HUES64 (cell line): ENCODE results near the gene FAM120B.

Experiments
- H3K27ac ChIP-seq: 2 replicates; pipeline ENCODE4 v1.7.0; 2013; ENCODE audit warnings: low read depth, low read length, inconsistent platforms
- H3K27me3 ChIP-seq: 2 replicates; pipeline ENCODE4 v1.6.1; 2013; ENCODE audit warnings: mild to moderate bottlenecking, low read length; ENCODE audit not compliant: insufficient read depth
- H3K36me3 ChIP-seq: 2 replicates; pipeline ENCODE4 v1.6.1; 2013; ENCODE audit warnings: mild to moderate bottlenecking, low read length; ENCODE audit not compliant: insufficient read depth
- H3K4me1 ChIP-seq: 2 replicates; pipeline ENCODE4 v1.6.1; 2013; ENCODE audit warnings: mild to moderate bottlenecking, low read length, moderate library complexity; ENCODE audit not compliant: insufficient read depth
- H3K4me3 ChIP-seq: 2 replicates; pipeline ENCODE4 v1.5.1; 2013; ENCODE audit warnings: mild to moderate bottlenecking, low read length, moderate library complexity
- H3K9ac ChIP-seq: 2 replicates; pipeline ENCODE4 v1.6.1; 2013; ENCODE audit warnings: mild to moderate bottlenecking, low read depth, low read length
- H3K9me3 ChIP-seq: 2 replicates; pipeline ENCODE4 v1.6.1; 2013; ENCODE audit warnings: low read depth, low read length; ENCODE audit not compliant: insufficient read depth
- WGBS: fragments of 150-250, 120-280 bp; methylation state at CpG from one replicate; pipeline ENCODE4 v1.1.7; 2013; ENCODE audit warnings: missing lambda C conversion rate; 5-methylcytosine and 5-hydroxymethylcytosine counted together

Gene FAM120B

GRCh38 chr6:170448751-170449630, 142.4 kb downstream of the FAM120B start:
- H3K9ac ChIP-seq: no peak overlapping the region
- H3K4me3 ChIP-seq: no peak overlapping the region
- H3K27me3 ChIP-seq: no peaks in the 10 kb centered on the region
- H3K9me3 ChIP-seq: no peaks in the 10 kb centered on the region
- WGBS: 85% methylated on average over 19 of the region's 20 CpGs
- no peaks in the 10 kb centered on the region for H3K4me1 ChIP-seq
- no peaks in the 10 kb centered on the region for H3K36me3 ChIP-seq
- H3K27ac ChIP-seq: no peak overlapping the region

GRCh38 chr6:170449835-170450753, 143.5 kb downstream of the FAM120B start:
- Histone ChIP-seq H3K4me1 (no peaks in the 10 kb centered on the region), H3K36me3 (no peaks in the 10 kb centered on the region), H3K27me3 (no peaks in the 10 kb centered on the region), H3K9ac (no peak overlapping the region), H3K9me3 (no peaks in the 10 kb centered on the region), H3K27ac (no peak overlapping the region), H3K4me3 (no peak overlapping the region)
- 92% methylated on average over 31 of the region's 32 CpGs for WGBS

GRCh38 chr6:170450916-170451761, 144.6 kb downstream of the FAM120B start:
- Histone ChIP-seq H3K27ac (no peak overlapping the region), H3K9ac (no peak overlapping the region), H3K36me3 (no peaks in the 10 kb centered on the region), H3K4me3 (no peak overlapping the region), H3K27me3 (no peaks in the 10 kb centered on the region), H3K4me1 (no peaks in the 10 kb centered on the region), H3K9me3 (no peaks in the 10 kb centered on the region)
- 90% methylated on average over 20 of the region's 20 CpGs for WGBS

GRCh38 chr6:170451762-170452651, 145.4 kb downstream of the FAM120B start:
- H3K36me3 ChIP-seq: no peaks in the 10 kb centered on the region
- no peak overlapping the region for H3K4me3 ChIP-seq
- WGBS: 96% methylated on average over 20 of the region's 20 CpGs
- no peaks in the 10 kb centered on the region for H3K9me3 ChIP-seq
- H3K27ac ChIP-seq: no peak overlapping the region
- H3K9ac ChIP-seq: no peak overlapping the region
- H3K4me1 ChIP-seq: no peaks in the 10 kb centered on the region
- no peaks in the 10 kb centered on the region for H3K27me3 ChIP-seq

- H3K27me3 ChIP-seq: no peaks in the 10 kb centered on the region
- no peak overlapping the region for H3K27ac ChIP-seq
- 85% methylated on average over 8 of the region's 8 CpGs for WGBS
- H3K36me3 ChIP-seq: no peaks in the 10 kb centered on the region
- no peak overlapping the region for H3K9ac ChIP-seq
- H3K4me3 ChIP-seq: no peak overlapping the region
- no peaks in the 10 kb centered on the region for H3K9me3 ChIP-seq
- no peaks in the 10 kb centered on the region for H3K4me1 ChIP-seq
These were observed 146.4 kb downstream of the FAM120B start for GRCh38 chr6:170452767-170453545.

GRCh38 chr6:170453586-170454511, 147.3 kb downstream of the FAM120B start:
- no peaks in the 10 kb centered on the region for H3K9me3 ChIP-seq
- H3K27ac ChIP-seq: no peak overlapping the region
- no peak overlapping the region for H3K4me3 ChIP-seq
- H3K36me3 ChIP-seq: no peaks in the 10 kb centered on the region
- H3K27me3 ChIP-seq: no peaks in the 10 kb centered on the region
- H3K9ac ChIP-seq: no peak overlapping the region
- no peaks in the 10 kb centered on the region for H3K4me1 ChIP-seq
- 83% methylated on average over 26 of the region's 26 CpGs for WGBS

GRCh38 chr6:170454512-170455285, 148.1 kb downstream of the FAM120B start:
- Histone ChIP-seq H3K27ac (no peak overlapping the region), H3K27me3 (no peaks in the 10 kb centered on the region), H3K9me3 (no peaks in the 10 kb centered on the region), H3K4me3 (no peak overlapping the region), H3K4me1 (no peaks in the 10 kb centered on the region), H3K9ac (no peak overlapping the region), H3K36me3 (no peaks in the 10 kb centered on the region)
- WGBS: 86% methylated on average over 18 of the region's 18 CpGs

- no peaks in the 10 kb centered on the region for H3K9me3 ChIP-seq
- H3K4me3 ChIP-seq: no peak overlapping the region
- H3K36me3 ChIP-seq: no peaks in the 10 kb centered on the region
- H3K9ac ChIP-seq: no peak overlapping the region
- H3K27ac ChIP-seq: no peak overlapping the region
- H3K27me3 ChIP-seq: no peaks in the 10 kb centered on the region
- WGBS: 96% methylated on average over 26 of the region's 26 CpGs
- H3K4me1 ChIP-seq: no peaks in the 10 kb centered on the region
These were observed 148.9 kb downstream of the FAM120B start for GRCh38 chr6:170455335-170455979.
